GM18505 (cell line): ENCODE measurements around the gene ATF4.

Experiments
- ATAC-seq: cut with Tn5 transposase; IDR thresholded peaks from one replicate; pipeline ENCODE4 v1.9.1; 2021; ENCODE audit not compliant: unreplicated experiment
- POLR2A ChIP-seq: IDR thresholded peaks from 4 replicates; pipeline ENCODE4 v1.6.1; 2011; ENCODE audit warnings: borderline replicate concordance; ENCODE audit not compliant: insufficient read depth, insufficient read length; ENCODE audit errors: extremely low read depth

The ATF4 gene

DNA sequence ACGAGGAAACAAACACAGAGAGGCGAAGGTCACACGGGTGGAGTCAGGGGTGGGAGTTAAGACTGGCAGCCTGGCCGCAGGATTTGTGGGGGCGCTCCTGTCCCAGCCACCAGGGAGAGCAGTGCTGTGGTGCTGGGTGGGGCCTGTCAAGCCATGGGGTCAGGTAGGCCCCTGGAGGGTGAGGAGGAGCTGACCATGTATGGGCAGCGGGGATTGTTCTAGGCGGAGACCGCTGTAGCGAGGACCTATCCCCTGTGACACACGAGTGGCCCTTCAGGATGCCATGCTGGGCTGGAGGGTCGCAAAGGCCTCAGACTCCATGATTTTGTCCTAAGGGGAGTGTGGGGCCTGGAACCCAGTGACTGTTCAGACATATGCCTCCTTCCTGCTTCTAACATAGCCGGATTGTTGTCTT lies 13.7 kb downstream of the ATF4 start:
- no peak for ATAC-seq
- no peak for TF ChIP-seq POLR2A

DNA sequence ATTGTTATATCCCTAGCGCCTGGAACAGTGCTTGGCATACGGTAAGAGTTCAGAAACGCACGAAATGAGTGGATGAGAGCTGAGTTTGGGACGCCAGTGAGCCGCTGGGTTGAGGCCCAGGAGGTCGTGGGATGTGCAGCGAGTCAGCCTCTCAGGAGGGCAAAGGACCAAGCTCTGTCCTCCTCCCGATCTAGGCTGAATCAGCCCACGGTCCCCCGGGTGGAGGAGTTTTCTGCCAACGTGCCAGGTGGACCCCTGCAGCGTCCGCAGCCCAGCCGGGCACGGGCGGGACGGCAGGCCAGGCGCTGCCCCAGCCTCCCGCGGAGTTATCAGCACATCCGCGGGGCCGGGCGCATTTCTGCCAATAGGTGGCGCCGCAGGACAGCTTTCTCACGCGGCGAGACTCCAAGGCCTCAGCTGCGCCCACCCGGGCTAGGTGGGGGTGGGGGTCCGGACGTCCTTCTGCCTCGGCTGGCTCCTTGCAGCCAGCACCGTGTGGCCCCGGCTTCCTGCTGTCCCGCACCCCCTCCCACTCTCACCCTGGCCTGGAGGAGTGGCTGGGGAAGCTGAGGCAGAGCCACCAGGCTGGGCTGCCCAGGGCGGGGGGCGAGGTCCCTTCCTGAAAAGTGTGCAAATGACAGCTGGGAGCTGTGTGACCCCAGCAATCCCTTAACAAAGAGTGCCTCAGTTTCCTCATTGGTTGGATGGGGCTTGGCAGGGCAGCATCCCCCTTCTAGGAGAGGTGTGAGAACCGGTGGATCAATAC lies 14.4 kb downstream of the ATF4 start:
- no peak for ATAC-seq
- TF ChIP-seq POLR2A, result no peak

DNA sequence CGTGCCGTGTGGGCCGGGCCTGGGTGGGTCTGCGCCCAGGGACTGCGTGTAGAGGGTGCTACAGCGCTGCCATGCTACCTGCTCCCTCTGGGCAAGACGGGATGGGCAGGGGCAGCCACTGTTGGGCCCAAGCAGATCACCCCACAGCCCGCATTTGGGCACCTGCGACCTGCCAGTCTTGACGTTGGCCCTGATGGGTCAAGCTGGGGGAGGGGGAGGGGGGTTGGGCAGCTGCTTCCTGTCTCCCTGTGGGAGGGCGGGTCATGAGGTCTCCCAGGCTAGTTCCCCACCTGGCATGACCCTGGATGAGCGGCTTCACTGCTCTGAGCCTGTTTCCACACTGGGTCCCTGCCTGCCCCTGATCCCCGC lies 15.0 kb downstream of the ATF4 start:
- TF ChIP-seq POLR2A, result no peak
- ATAC-seq, result no peak

DNA sequence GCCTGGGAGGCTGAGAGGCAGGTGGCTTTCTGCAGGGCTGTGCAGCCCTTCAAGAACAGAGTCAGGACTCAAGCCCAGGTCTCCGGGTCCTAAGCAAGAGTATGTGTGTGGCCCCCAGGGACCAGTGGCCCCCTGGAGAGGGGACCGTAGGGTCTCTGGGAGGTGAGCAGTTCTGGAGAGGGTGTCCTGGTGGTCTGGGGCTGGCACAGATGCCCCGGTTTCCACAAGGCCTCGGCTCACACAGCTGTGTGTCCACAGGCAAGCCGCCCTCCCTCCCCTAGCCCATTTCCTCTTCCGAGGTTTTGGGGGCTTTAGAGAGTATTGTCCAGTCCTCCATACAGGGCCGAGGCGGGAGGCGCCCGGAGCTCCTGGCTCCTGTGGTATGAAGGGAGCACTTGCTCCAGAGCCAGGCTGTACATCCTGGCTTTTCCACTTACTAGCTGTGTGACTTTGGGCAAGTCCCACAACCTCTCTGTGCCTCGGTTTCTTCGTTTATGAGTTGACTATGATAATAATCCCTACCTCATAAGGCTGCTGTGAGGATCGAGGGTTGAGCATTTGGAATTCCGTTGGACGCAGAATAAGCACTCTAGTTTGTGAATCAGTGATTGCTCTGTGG lies 15.6 kb downstream of the ATF4 start:
- TF ChIP-seq POLR2A, result no peak

DNA sequence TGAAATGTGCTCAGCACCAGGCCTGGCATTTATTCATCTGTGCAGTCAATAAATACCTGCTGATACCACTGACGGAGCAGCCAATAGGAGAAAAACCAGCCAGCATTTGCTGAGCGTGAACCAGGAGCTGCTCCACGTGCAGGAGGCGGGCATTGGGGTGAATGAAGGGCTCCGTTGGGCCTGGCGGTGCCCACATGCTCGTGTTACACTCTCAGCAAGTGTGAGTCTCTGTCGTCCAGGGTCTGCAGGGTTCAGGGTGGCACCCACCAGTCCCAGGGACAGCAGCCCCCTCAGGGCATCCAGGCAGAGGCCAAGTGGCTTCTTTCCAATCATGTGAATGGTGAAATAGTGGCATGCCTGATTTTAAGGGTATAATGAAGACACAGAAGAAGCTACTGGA lies 16.3 kb downstream of the ATF4 start:
- no peak for ATAC-seq
- TF ChIP-seq POLR2A, result no peak

More for the DNA sequence above, 15.6 kb downstream of the ATF4 start:
- no peak for ATAC-seq

DNA sequence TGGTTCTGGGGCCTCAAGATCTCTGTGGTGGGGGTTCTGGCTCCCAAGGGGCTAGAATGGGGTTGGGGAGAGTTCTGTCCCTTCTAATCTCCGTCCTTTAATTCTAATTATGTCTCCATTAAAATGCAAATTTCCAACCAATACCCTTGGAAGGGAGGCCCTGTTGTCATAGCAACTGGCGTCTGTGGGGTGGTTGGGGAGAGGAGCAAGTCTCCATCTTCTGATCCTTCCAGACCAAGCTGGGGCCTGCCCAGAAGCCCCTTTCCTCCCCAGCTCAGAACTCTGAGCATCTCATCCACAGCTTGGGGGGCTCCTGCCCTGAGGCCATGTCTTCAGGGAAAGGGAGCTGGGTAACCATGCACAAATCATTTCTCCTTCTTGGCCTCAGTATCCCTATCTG lies 17.6 kb downstream of the ATF4 start:
- no peak for ATAC-seq
- TF ChIP-seq POLR2A, result no peak

DNA sequence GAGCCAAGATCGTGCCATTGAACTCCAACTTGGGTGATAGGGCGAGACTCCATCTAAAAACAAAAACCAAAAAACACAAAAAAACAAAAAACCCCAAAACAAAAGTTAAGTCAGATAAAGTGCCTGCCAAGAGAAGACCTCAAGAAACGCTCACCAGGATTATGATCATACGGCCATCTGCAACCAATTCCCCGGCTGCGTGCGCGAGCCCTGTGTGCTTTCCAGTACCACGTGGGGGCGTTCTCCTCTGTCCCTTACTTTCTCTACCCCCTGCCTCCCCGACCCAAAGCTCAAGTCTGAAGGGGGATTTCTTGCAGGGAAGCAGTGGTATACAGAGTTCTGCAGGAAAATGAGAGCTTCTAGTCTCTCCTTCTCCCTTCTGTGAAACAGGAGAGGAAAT lies 22.7 kb downstream of the ATF4 start:
- no peak for ATAC-seq

DNA sequence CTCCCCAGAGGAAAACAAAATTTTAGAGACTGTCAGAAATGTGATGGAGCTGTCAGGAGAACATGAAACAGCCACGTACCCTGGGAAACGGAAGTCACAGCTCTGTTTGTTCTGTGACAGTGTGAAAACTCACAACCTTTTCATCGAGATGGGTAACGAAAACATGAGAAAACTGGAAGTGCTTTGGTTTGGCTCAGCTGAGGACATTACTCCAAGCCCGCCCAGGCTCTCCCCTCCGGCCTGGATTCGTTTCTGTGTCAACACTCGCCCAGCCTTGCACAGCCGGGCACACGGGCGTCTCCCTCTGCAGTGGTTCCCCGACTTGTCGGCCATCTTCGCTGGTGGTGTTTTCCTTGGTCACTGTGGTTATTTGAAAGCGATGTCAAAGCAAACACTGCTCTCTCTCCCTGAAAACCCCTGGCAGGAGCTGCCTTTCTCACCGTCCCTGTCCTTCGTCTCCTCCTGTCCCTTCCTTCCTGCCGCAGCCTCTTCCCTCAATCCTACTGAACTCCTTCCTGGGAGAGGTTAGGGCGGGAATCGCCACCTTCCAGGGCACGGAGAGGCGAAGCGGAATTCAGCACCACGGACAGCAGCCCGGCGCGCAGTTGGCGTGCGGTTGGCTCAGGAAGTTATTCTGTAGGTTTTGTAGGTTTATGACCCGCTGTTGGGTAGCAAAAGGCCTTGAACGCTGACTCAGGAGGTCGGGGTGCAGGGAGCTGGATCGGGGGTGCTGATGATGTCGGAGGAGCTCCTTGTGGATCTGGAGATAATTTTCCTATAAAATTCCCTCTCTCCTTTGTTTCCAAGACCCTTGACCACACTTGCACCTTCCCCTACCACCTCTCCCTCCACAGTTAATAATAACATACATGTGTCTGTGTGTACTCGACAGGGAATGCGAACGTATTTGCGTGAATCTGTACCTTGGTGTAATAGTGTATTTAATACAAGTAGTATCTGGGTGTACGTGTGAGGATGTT lies 25.3 kb downstream of the ATF4 start:
- TF ChIP-seq POLR2A, result no peak
- ATAC-seq, result no peak

More for the DNA sequence above, 22.7 kb downstream of the ATF4 start:
- no peak for TF ChIP-seq POLR2A

DNA sequence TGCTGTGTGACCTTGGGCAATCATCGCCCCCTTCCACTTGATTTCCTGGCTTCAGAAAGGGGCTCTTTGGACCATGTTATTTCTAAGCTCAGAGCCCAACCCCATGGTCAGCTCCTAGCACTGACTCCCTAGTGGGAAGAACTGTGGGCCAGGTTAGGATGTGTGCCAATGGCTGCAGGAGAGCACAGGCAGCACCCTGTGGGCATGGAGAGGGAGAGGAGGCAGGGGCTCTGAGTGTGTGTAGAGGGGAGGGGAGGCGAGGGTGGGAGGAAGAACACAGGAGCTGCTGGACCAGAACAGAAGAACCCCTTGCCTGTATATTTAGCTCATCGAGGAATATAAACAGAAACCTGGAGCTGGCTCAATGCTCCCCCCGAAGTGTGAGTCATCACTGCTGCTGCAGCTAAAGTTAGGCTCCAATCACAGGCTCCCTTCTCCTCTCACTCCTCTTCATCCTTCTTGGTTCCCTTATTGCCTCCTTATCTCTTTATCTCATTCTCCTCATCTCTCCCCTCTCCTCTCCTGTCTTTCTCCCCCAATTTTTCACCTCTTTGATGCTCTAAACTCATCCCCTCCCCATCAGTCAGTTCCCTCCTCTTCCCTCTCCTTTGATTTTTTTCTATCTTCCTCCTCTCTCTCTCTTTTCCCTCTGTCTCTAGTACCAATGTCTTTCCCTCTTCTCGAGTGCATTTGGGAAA lies 26.7 kb downstream of the ATF4 start:
- ATAC-seq, result no peak
- no peak for TF ChIP-seq POLR2A

DNA sequence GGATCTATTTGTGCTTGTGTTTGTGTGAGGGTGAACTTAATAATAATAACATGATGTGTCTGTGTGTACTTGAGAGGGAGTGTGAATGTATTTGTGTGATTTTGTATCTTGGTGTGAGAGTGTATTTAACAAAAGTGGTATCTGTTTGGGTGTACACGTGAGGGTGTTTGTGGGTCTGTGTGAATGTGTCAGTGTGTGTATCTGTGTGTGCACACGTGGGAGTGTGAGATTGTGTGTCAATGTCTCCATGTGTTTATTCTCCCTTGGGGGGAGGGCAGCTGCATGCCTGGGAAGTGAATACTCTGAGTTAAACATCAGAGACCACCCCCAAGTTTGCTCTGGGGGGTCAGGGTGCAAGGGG lies 27.2 kb downstream of the ATF4 start:
- ATAC-seq, result no peak
- no peak for TF ChIP-seq POLR2A

DNA sequence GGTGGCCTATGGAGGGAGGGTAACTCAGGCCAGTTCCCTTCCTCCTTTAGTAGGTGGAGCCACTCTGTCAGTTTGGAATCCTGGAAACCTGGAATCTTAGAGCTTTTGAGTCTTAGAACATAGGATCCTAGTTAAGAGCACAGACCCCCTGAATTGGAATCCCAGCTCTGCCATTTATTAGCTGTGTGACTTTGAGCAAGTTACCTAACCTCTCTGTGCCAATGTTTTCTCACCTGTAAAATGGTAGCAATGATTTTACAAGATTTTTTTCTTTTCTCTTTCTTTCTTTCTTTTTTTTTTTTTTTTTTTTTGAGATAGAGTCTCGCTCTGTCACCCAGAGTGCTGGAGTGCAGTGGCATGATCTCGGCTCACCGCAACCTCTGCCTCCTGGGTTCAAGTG lies 33.1 kb downstream of the ATF4 start:
- no peak for TF ChIP-seq POLR2A
- no peak for ATAC-seq

DNA sequence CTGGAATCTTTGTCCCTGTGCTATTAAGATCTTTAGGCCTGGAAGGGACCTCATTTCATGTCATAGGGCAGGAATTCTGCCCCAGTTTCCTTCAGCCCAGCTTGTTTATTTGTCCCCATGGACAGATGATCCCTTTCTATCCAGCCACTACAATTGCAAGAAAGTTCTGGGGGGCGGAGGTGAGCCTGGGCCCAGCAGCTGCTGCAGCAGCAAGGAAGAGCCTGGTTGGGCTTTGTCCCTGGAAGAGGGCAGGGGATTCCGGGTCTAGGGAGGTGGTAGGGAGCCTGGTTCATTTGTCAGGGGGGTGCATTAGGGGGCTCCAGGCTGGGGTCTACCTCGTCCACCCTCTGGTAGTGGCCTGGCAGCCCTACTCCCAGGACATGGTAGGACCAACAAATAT lies 33.8 kb downstream of the ATF4 start:
- no peak for TF ChIP-seq POLR2A
- no peak for ATAC-seq
